A549 treated with GW870086 at 1 μM for 4 hours (cell line): ENCODE results near the gene DTNB. TPM values are rescaled to one million over a fixed set of nuclear protein-coding genes. Genes with fewer than 3 reads are reported as not detected.

Experiments used
- total RNA-seq: library from RNA; stranded (reverse); fragments of 200-300 nt; extraction: Qiagen RNA extraction; gene quantifications from 5 replicates; pipeline ENCODE4 v1.2.3, GENCODE V29; 2022; ENCODE audit warnings: low read depth

Gene DTNB
- 7.1 to 10.1 TPM (median 9.4 TPM) in 5 replicates for total RNA-seq

GRCh38 chr2:25673300-25674076, at the start of gene DTNB:
Gene DTNB, minus strand, starts transcription at chr2:25673577. Its CDS starts 20,917 bp downstream, at chr2:25652660.

DNA sequence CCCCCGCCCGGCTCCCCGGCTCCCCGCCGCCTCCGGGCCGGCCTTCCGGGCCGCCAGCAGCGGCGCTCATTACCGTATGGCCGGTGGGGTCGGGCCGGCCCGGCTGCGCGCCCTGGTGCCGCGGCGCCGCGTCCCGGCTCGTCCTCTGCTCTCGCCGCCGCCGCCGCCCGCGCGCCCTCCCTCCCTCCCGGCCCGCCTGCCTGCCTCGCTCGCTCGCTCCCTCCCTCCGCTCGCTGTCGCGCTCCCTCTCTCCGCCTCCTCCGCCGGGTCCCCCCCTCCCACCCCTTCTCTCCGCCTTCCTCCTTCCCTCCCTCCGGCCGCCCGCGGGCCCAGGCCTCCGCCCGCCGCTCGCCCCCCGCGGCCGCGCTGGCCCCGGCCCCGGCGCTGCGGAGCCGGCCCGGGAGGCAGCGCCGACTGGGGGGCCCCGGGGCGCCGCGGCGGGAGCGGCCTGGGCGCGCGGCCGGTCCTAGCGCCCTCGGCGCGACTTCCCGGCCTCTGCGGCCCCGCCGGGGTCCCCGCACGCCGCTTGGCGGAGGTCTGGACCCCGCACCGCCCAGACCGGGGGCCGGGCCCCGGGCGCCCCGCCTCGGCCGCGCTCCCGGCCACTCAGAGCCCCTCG, 331.5 kb downstream of the DTNB start, which contains the start of gene DNMT3A:
TSS of gene DNMT3A (minus strand) at position 173 of the 619 bp plus-strand sequence. CDS start 27,941 bp downstream, outside the sequence.

Other genes with a start within 250 kb of the DTNB start
- 8.5 to 15.6 TPM (median 13.8 TPM) in 5 replicates for gene ASXL2, start 204.9 kb upstream of the DTNB start, total RNA-seq